Cardiac fibroblast (primary cell): ENCODE results near the gene STPG3.
"Not testable (repeated sequence)": the region's sequence is repeated elsewhere in the genome, so short reads cannot be mapped to it uniquely, and the experiment has no call there.

Experiments used
- DNase-seq, 2 donors: peaks; one replicate each; pipeline versions ENCODE4 v3.0.0 to v3.0.0-alpha.2; 2010; ENCODE audit warnings: low read depth in 2 of 2
- H3K4me3 ChIP-seq, 2 donors: replicated peaks in 1 of 2; 1 replicate in 1 of 2; 2 replicates in 1 of 2; pipeline ENCODE4 v1.5.1; 2011; ENCODE audit warnings: low read depth in 2 of 2, low read length in 2 of 2, mild to moderate bottlenecking in 2 of 2, moderate library complexity in 1 of 2
- CTCF ChIP-seq: IDR thresholded peaks from one replicate; pipeline ENCODE4 v1.5.1; 2011; ENCODE audit warnings: low read depth, mild to moderate bottlenecking, low read length, inconsistent platforms

Gene STPG3

GRCh38 chr9:137255448-137256114 lies 4.5 kb downstream of the STPG3 start:
- DNase-seq, result peak; percentile 43 to 45
- TF ChIP-seq CTCF, result no peak
- peak overlapping the region; percentile 87 to 92 for H3K4me3 ChIP-seq

DNA sequence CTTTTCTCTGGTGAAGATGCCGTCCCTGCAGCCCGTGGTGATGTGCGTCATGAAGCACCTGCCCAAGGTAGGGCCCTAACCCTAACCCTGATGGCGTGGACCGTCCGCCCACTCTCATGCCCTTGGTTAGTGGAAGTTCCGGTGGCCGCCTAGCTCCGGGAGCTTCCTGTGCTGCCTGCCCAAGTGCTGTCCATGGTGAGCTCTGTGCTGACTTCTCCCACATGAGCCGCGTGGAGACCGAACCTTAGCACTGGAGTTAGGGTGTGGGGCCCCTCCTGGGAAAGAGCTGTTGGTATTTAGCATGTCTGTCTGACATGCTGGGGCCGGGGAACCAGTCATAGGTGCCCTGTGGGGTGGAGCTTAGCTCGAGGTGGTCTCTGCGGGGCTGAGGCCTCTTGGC lies 5.3 kb downstream of the STPG3 start:
- H3K4me3 ChIP-seq, result peak overlapping the region; percentile 87 to 92
- TF ChIP-seq CTCF, result no peak

GRCh38 chr9:137256856-137257255 lies 5.8 kb downstream of the STPG3 start:
- DNase-seq, result no peak
- TF ChIP-seq CTCF, result no peak
- H3K4me3 ChIP-seq, result peak overlapping the region in 1 of 2 donors; percentile 92

More for the DNA sequence above, 5.3 kb downstream of the STPG3 start:
- DNase-seq, result no peak

GRCh38 chr9:137262173-137262908 lies 11.3 kb downstream of the STPG3 start:
- peak; percentile 52 to 58 for DNase-seq
- H3K4me3 ChIP-seq, result not testable (repeated sequence)
- peak; percentile 45 for TF ChIP-seq CTCF

DNA sequence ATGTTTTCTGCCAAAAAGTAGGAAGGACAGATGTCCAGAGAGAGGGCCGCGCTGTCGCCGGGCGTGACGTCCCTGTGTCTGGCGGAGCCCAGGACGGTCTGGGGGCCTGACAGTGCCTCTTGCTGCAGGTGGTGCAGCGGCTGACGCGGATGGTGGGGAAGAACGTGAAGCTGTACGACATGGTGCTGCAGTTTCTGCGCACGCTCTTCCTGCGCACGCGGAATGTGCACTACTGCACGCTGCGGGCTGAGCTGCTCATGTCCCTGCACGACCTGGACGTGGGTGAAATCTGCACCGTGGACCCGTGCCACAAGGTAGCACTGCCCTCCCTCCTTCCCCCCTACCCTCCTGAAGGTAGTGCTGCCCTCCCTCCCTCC lies 11.8 kb downstream of the STPG3 start:
- peak; percentile 0 for TF ChIP-seq CTCF
- no peak for DNase-seq
- H3K4me3 ChIP-seq, result no peak overlapping the region

GRCh38 chr9:137263506-137263905 lies 12.4 kb downstream of the STPG3 start:
- no peak overlapping the region for H3K4me3 ChIP-seq
- no peak for TF ChIP-seq CTCF

More at GRCh38 chr9:137263506-137263905, 12.4 kb downstream of the STPG3 start:
- no peak for DNase-seq
